K562 (cell line): Measurements from ENCODE around the gene FRMD1. TPM values are rescaled to one million over a fixed set of nuclear protein-coding genes. Genes with fewer than 3 reads are reported as not detected.

ENCODE experiments used
- ATAC-seq: fragments of 200-7000 bp; cut with Tn5 transposase; 3 replicates; pipeline ENCODE4 v1.9.1; 2020; ENCODE audit warnings: moderate library complexity
- BruUV-seq: library from RNA; stranded (reverse); fragments of 400-500 nt; replicated peaks from 2 replicates; lab custom pipeline; 2021; lab: Mats Ljungman, UMichigan
- CTCF ChIA-PET: fragments of 300-600 bp; formaldehyde crosslinking; extraction: SDS; loops from one replicate; lab custom pipeline; 2021; ENCODE audit warnings: low intra/inter-chr PET ratio; lab: Yijun Ruan, JAX
- POLR2A ChIA-PET: fragments of 300-600, 350-650 bp; sonication (Branson Sonifier 250); formaldehyde crosslinking; extraction: SDS; loops from one replicate; lab custom pipeline; 2021; ENCODE audit warnings: antibody characterized with exemption, inconsistent platforms; lab: Yijun Ruan, JAX
- DNase-seq, 4 experiments: peaks; one replicate each; pipeline versions ENCODE4 v3.0.0 to v3.0.0-alpha.2; 2011 to 2018; ENCODE audit warnings: low spot score in 3 of 4, mixed read lengths in 3 of 4; ENCODE audit errors: extremely low read depth in 1 of 4
- FAIRE-seq: peaks from 2 replicates; lab custom pipeline; 2011; peaks lifted over from hg19 to GRCh38; lab: Jason Lieb, UNC
- H2AFZ ChIP-seq: 2 replicates; pipeline ENCODE4 v1.6.0; 2011; ENCODE audit warnings: low read depth, low read length, control low read depth, inconsistent platforms
- H3K27ac ChIP-seq: fragments of 200-600 bp; 3 replicates; pipeline ENCODE4 v1.8.0; 2011; ENCODE audit warnings: low read depth, mild to moderate bottlenecking, control low read depth, inconsistent platforms, low read length, moderate library complexity, mixed read lengths; ENCODE audit errors: extremely low read depth
- H3K27me3 ChIP-seq, 2 experiments: fragments of 300-600 bp in 1 of 2; 2 replicates in 1 of 2; 3 replicates in 1 of 2; pipeline versions ENCODE4 v1.6.0 to v1.8.0; 2011; ENCODE audit warnings: inconsistent platforms in 2 of 2, low read length in 2 of 2, mild to moderate bottlenecking in 1 of 2, mixed read lengths in 1 of 2, moderate library complexity in 1 of 2; ENCODE audit not compliant: control insufficient read depth in 2 of 2, insufficient read depth in 2 of 2
- H3K36me3 ChIP-seq: fragments of 300-600 bp; 3 replicates; pipeline ENCODE4 v1.8.0; 2011; ENCODE audit warnings: mild to moderate bottlenecking, low read length, inconsistent platforms; ENCODE audit not compliant: control insufficient read depth, insufficient read depth
- H3K4me1 ChIP-seq, 2 experiments: fragments of 200-600 bp in 1 of 2; replicated peaks in 1 of 2; 2 replicates in 1 of 2; 3 replicates in 1 of 2; pipeline versions ENCODE4 v1.5.1 to v1.8.0; 2011; ENCODE audit warnings: inconsistent platforms in 2 of 2, low read length in 2 of 2, mild to moderate bottlenecking in 1 of 2, mixed read lengths in 1 of 2, moderate library complexity in 1 of 2; ENCODE audit not compliant: control insufficient read depth in 2 of 2, insufficient read depth in 2 of 2
- H3K4me2 ChIP-seq: 2 replicates; pipeline ENCODE4 v1.6.1; 2011; ENCODE audit warnings: low read length, control low read depth, inconsistent platforms, mixed read lengths; ENCODE audit not compliant: insufficient read depth
- H3K4me3 ChIP-seq: fragments of 200-600 bp; sonication (generic), shearing (Covaris generic); 2 replicates; pipeline ENCODE4 v1.5.1; 2016; ENCODE audit warnings: control low read depth, inconsistent platforms
- H3K79me2 ChIP-seq: fragments of 200-600 bp; 3 replicates; pipeline ENCODE4 v1.8.0; 2011; ENCODE audit warnings: low read length, inconsistent platforms; ENCODE audit not compliant: control insufficient read depth, insufficient read depth
- H3K9ac ChIP-seq, 2 experiments: 2 replicates each; pipeline versions ENCODE4 v1.6.0 to v1.6.1; 2011; ENCODE audit warnings: low read depth in 2 of 2, low read length in 2 of 2, control low read depth in 1 of 2, inconsistent platforms in 1 of 2, mild to moderate bottlenecking in 1 of 2, mixed read lengths in 1 of 2; ENCODE audit not compliant: insufficient read depth in 1 of 2
- H3K9me1 ChIP-seq: one replicate; pipeline ENCODE4 v1.6.0; 2011; ENCODE audit warnings: inconsistent platforms, mild to moderate bottlenecking, low read length, moderate library complexity; ENCODE audit not compliant: control insufficient read depth, insufficient read depth
- H3K9me3 ChIP-seq: replicated peaks from 2 replicates; pipeline ENCODE4 v1.5.1; 2011; ENCODE audit warnings: low read depth, low read length, inconsistent platforms; ENCODE audit not compliant: control insufficient read depth, insufficient read depth
- H4K20me1 ChIP-seq: replicated peaks from 2 replicates; pipeline ENCODE4 v1.6.1; 2011; ENCODE audit warnings: low read length, inconsistent platforms, mixed read lengths; ENCODE audit not compliant: control insufficient read depth, insufficient read depth
- ATF6 ChIP-seq: sonication (generic); formaldehyde crosslinking; IDR thresholded peaks from 2 replicates; pipeline ENCODE4 v1.4.0; 2020; ENCODE audit warnings: mild to moderate bottlenecking, missing genetic modification reagents
- CREB1 ChIP-seq, 2 experiments: sonication (generic) in 1 of 2; formaldehyde crosslinking in 1 of 2; IDR thresholded peaks; 2 replicates each; pipeline versions ENCODE4 v1.6.1 to v1.8.0; 2012 to 2022; ENCODE audit warnings: inconsistent platforms in 1 of 2, mild to moderate bottlenecking in 1 of 2, missing genetic modification reagents in 1 of 2, moderate library complexity in 1 of 2
- CTCF ChIP-seq, 3 experiments: IDR thresholded peaks in 2 of 3; conservative IDR thresholded peaks in 1 of 3; 2 replicates each; pipeline ENCODE4 v1.5.1; 2011 to 2012; ENCODE audit warnings: low read length in 3 of 3, mild to moderate bottlenecking in 3 of 3, control low read depth in 2 of 3, improper control_type of control experiment in 1 of 3, inconsistent platforms in 1 of 3, low read depth in 1 of 3, mixed read lengths in 1 of 3, moderate library complexity in 1 of 3; ENCODE audit not compliant: insufficient read depth in 2 of 3
- CTCFL ChIP-seq: IDR thresholded peaks from 2 replicates; pipeline ENCODE4 v1.6.1; 2011; ENCODE audit warnings: borderline replicate concordance, low read depth, mild to moderate bottlenecking, moderate library complexity, low read length; ENCODE audit not compliant: insufficient read depth, poor library complexity, severe bottlenecking
- MYNN ChIP-seq, 2 experiments: sonication (generic); formaldehyde crosslinking in 1 of 2; IDR thresholded peaks; 2 replicates each; pipeline versions ENCODE4 v1.5.0 to v1.6.1; 2016 to 2020; ENCODE audit warnings: antibody characterized with exemption in 1 of 2, missing genetic modification reagents in 1 of 2
- PRDM10 ChIP-seq: fragments of 450-650 bp; IDR thresholded peaks from 2 replicates; pipeline ENCODE4 v1.6.1; 2018; ENCODE audit not compliant: partially characterized antibody
- SMC3 ChIP-seq: conservative IDR thresholded peaks from 2 replicates; pipeline ENCODE4 v1.6.1; 2011; ENCODE audit warnings: low read depth, low read length, improper control_type of control experiment; ENCODE audit not compliant: insufficient read depth
- SRSF3 ChIP-seq: fragments of 200-400 bp; formaldehyde crosslinking; IDR thresholded peaks from 2 replicates; pipeline ENCODE4 v1.6.1; 2016; ENCODE audit warnings: mild to moderate bottlenecking, low read length, moderate library complexity; ENCODE audit not compliant: insufficient read depth
- TCF3 ChIP-seq: sonication (generic); formaldehyde crosslinking; IDR thresholded peaks from 2 replicates; pipeline ENCODE4 v1.4.0; 2020; ENCODE audit warnings: mild to moderate bottlenecking, missing genetic modification reagents
- TRIM28 ChIP-seq: fragments of 450-650 bp; IDR thresholded peaks from 2 replicates; pipeline ENCODE4 v1.6.1; 2017
- WGBS: fragments of 100-300 bp; shearing (Covaris generic); methylation state at CpG from one replicate; pipeline ENCODE4 v1.1.6; 2016; ENCODE audit warnings: low coverage, mixed read lengths; ENCODE audit not compliant: insufficient coverage; ENCODE audit errors: missing lambda C conversion rate; 5-methylcytosine and 5-hydroxymethylcytosine counted together
- in situ Hi-C: fragments of 300-500 bp; cut with MboI; formaldehyde crosslinking; loops from 4 replicates; pipeline ENCODE4 v1.15.0; 2018; ENCODE audit warnings: inconsistent platforms, mixed read lengths
- intact Hi-C: fragments of 100-400 bp; cut with micrococcal nuclease; formaldehyde crosslinking; loops from 2 replicates; pipeline ENCODE4 v1.14.2; 2022
- polyA plus RNA-seq, 8 experiments: library from polyadenylated mRNA; depleted of rRNA in 4 of 8; stranded (reverse) in 5 of 8; unstranded in 3 of 8; fragments of >200 nt; fragmentation: Nextera tagmentation in 2 of 8; fragmentation: Illumina TruSeq in 1 of 8; extraction: Ambion mirVana in 2 of 8; extraction: Trizol in 1 of 8; gene quantifications; 2 replicates each; pipeline versions ENCODE4 v1.2.1 to v1.2.3, GENCODE V29; 2011 to 2014; ENCODE audit warnings: inconsistent platforms in 1 of 8, missing spikeins in 1 of 8
- total RNA-seq, 7 experiments: library from RNA; depleted of rRNA in 6 of 7; stranded (reverse); fragments of >200 nt in 6 of 7; fragmentation: Illumina TruSeq in 2 of 7; extraction: Trizol in 2 of 7; gene quantifications; 2 replicates each; pipeline versions ENCODE4 v1.2.1 to v1.2.3, GENCODE V29; 2011 to 2021; ENCODE audit warnings: low replicate concordance in 1 of 7

Gene FRMD1
- total and polyA plus RNA-seq, 9 of the 15 experiments (the other 6 are each of a cell fraction or from before 2014, with no cell fraction given), result 0.01 to 0.04 (median 0.01) TPM; not detected in 6

- Histone ChIP-seq H3K79me2 (no peaks in the 10 kb centered on the region), H3K4me3 (no peak overlapping the region), H2AFZ (no peak overlapping the region), H4K20me1 (0 out of 2 replicates have a peak, but pooled peaks cover 2% of the 10 kb centered on the region), H3K9ac (no peak overlapping the region), H3K4me2 (no peak overlapping the region), H3K4me1 (peaks cover 0 to 11% of the 10 kb centered on the region in 2 experiments; a peak in 2 of 5 replicates), H3K9me3 (no peaks in the 10 kb centered on the region; the same call in 1 of the 2 replicates), H3K9me1 (no peaks in the 10 kb centered on the region), H3K36me3 (no peaks in the 10 kb centered on the region), H3K27ac (no peak overlapping the region), H3K27me3 (peaks cover 37 to 68% of the 10 kb centered on the region in 2 experiments)
- FAIRE-seq (no peak), ATAC-seq (peak; percentile 92), DNase-seq (peak; percentile 33 to 58 (median 56))
- intact Hi-C loops (no loop called here), in situ Hi-C loops (no loop called here)
- no TSS peak for BruUV-seq
- CTCF ChIA-PET, result no interaction called here
- POLR2A ChIA-PET, result interaction anchor here (0.6 to 2.6 kb wide), 3 partner anchors 9 to 405 kb away, joined by 3 to 10 read pairs (median 3); no protein-coding TSS in a partner anchor
- 0% methylated on average over 9 of the region's 9 CpGs for WGBS
- TF ChIP-seq MYNN (IDR thresholded peaks at IDR 0.05) (no peak), MYNN (CRISPR knock-in tag; IDR thresholded peaks at IDR 0.05) (no peak), CREB1 (IDR thresholded peaks at IDR 0.05) (no peak), CREB1 (CRISPR knock-in tag; IDR thresholded peaks at IDR 0.05) (no peak), TRIM28 (no peak), SMC3 (peak; percentile 31; the same call in 1 of the 2 replicates), CTCF (IDR thresholded peaks at IDR 0.05 in 2 of 3, conservative IDR thresholded peaks at IDR 0.05 in 1 of 3; ENCODE audit: insufficient read depth in 2 of 3, low read depth in 1 of 3, low read length in 3 of 3) (peak; percentile 53 to 67 (median 56)), PRDM10 (no peak), SRSF3 (no peak), CTCFL (peak; percentile 35), TCF3 (CRISPR knock-in tag) (no peak), ATF6 (no peak)
Measured at GRCh38 chr6:168071620-168072019, 7.4 kb downstream of the FRMD1 start.
